WERI-Rb-1 (cell line): Measurements from ENCODE around the gene RFC3.

ENCODE experiments used
- DNase-seq: peaks from one replicate; pipeline ENCODE4 v3.0.0-alpha.2; 2020
- H3K27ac ChIP-seq: fragments of 250-450 bp; sonication (Bioruptor Pico); 2 replicates; pipeline ENCODE4 v1.5.1; 2020; ENCODE audit warnings: mild to moderate bottlenecking, moderate library complexity
- H3K27me3 ChIP-seq: fragments of 250-450 bp; sonication (Bioruptor Pico); 2 replicates; pipeline ENCODE4 v1.5.1; 2021; ENCODE audit warnings: mild to moderate bottlenecking, low read depth, moderate library complexity; ENCODE audit not compliant: insufficient read depth, severe bottlenecking
- H3K36me3 ChIP-seq: fragments of 250-450 bp; sonication (Bioruptor Pico); 2 replicates; pipeline ENCODE4 v1.5.1; 2020; ENCODE audit warnings: mild to moderate bottlenecking, moderate library complexity
- H3K4me3 ChIP-seq: 2 replicates; pipeline ENCODE4 v1.5.1; 2011; ENCODE audit warnings: low read depth, mild to moderate bottlenecking, control low read depth, low read length
- H3K9me3 ChIP-seq: fragments of 250-450 bp; sonication (Bioruptor Pico); 2 replicates; pipeline ENCODE4 v1.5.1; 2021; ENCODE audit warnings: mild to moderate bottlenecking, moderate library complexity; ENCODE audit not compliant: severe bottlenecking
- TF ChIP-seq, protein P1 (sequence below): IDR thresholded peaks from 2 replicates; pipeline ENCODE4 v1.5.1; 2011; ENCODE audit warnings: low read depth, mild to moderate bottlenecking, control low read depth, inconsistent platforms, low read length

RFC3 gene

DNA sequence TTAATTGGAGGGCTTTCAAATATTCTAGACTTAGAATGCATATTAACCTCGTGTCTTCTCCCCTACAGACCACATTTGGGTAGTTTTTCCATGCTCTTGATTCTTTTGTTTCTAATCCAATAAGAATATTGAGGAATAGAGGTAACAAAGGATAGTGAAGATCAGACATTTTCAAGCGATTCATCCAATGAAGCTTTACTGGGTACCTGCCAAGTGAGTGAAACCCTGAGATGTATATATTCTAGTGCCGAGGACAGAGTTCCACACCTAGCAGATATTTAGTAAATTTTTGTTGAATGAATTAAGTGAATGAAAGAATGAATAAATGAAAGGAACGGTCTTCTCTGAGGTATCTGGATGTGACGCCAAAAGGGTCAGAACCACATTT, 442 bp upstream of the RFC3 start:
- H3K9me3 ChIP-seq, result no peaks in the 10 kb centered on the region
- TF ChIP-seq, protein P1, sequence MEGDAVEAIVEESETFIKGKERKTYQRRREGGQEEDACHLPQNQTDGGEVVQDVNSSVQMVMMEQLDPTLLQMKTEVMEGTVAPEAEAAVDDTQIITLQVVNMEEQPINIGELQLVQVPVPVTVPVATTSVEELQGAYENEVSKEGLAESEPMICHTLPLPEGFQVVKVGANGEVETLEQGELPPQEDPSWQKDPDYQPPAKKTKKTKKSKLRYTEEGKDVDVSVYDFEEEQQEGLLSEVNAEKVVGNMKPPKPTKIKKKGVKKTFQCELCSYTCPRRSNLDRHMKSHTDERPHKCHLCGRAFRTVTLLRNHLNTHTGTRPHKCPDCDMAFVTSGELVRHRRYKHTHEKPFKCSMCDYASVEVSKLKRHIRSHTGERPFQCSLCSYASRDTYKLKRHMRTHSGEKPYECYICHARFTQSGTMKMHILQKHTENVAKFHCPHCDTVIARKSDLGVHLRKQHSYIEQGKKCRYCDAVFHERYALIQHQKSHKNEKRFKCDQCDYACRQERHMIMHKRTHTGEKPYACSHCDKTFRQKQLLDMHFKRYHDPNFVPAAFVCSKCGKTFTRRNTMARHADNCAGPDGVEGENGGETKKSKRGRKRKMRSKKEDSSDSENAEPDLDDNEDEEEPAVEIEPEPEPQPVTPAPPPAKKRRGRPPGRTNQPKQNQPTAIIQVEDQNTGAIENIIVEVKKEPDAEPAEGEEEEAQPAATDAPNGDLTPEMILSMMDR, result no peak
- peaks cover 24% of the 10 kb centered on the region for H3K36me3 ChIP-seq
- no peaks in the 10 kb centered on the region for H3K27me3 ChIP-seq
- peak overlapping the region; percentile 89 for H3K4me3 ChIP-seq
- peak overlapping the region; percentile 92 for H3K27ac ChIP-seq
- no peak for DNase-seq

DNA sequence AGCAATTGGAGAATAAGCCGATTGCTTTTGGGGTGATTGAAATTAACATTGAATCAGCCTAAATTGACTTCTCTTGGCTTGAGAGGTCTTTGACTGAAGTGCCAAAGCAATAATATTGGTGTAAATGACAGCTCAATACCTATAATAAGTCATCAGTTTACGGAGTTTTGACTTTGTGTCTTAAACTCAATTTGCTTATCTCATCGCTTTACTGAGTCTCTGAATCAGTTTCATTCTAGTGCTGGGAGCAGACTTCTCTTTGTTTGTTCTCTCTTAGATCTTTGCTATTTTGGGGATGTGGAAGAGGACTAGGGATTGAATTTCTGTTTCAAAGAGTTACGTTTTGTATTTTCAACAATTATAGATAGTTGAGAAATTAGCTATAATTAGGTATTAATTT, 7.1 kb downstream of the RFC3 start:
- Histone ChIP-seq H3K36me3 (peaks cover 77% of the 10 kb centered on the region), H3K27me3 (no peaks in the 10 kb centered on the region), H3K27ac (no peak overlapping the region), H3K4me3 (no peak overlapping the region), H3K9me3 (no peaks in the 10 kb centered on the region)
- no peak for DNase-seq
- TF ChIP-seq, protein P1, result no peak

DNA sequence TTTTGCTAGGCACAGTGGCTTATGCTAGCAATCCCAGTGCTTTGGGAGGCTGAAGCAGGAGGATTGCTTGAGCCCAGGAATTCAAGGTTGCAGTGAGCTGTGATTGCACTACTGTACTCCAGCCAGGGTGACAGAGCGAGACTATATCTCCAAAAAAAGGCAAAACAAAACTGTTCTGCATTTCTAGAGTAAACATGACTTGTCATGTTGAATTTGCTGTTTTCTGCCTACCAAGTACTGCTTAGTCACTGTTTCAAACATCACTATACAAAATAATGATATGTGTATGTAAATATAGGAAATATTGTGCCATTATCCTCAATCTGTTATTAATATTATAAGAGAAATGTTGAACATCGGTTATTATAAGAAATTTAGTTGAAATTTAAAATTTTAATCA, 9.2 kb downstream of the RFC3 start:
- Histone ChIP-seq H3K27me3 (no peaks in the 10 kb centered on the region), H3K36me3 (peaks cover 81% of the 10 kb centered on the region), H3K27ac (no peak overlapping the region), H3K9me3 (no peaks in the 10 kb centered on the region), H3K4me3 (no peak overlapping the region)
- DNase-seq, result no peak
- TF ChIP-seq, protein P1, result no peak

DNA sequence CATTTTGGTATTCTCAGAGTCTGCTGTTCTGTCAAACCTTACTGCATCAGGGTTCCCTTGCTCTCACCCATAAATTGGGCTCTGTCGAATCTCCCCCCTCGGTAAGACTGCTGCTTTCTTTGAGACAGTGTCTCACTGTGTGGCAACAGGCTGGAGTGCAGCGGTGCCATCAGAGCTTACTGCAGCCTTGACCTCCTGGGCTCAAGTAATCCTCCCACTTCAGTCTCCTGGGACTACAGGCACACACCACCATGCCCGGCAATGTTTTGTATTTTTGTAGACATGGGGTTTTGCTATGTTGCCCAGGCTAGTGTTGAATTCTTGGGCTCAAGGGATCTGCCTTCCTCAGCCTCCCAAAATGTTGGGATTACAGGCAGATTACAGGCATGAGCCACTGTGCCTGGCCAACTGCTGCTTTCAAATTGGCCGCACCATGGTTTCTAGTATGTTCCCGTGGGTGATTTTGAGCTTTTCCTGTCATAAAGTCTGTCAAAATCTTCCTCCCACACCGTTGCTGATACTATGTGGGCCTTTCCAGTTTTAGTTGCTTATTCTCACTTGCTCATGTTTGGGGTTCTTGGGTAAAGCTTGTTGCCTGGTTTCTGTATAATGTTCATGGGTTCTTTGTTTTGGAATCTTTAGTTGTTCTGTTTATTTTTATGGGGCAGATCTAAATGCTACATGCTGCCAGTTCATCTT, 10.6 kb downstream of the RFC3 start:
- TF ChIP-seq, protein P1, result no peak
- H3K4me3 ChIP-seq, result no peak overlapping the region
- H3K36me3 ChIP-seq, result peaks cover 79% of the 10 kb centered on the region
- H3K27me3 ChIP-seq, result no peaks in the 10 kb centered on the region
- DNase-seq, result no peak
- no peaks in the 10 kb centered on the region for H3K9me3 ChIP-seq
- H3K27ac ChIP-seq, result no peak overlapping the region

DNA sequence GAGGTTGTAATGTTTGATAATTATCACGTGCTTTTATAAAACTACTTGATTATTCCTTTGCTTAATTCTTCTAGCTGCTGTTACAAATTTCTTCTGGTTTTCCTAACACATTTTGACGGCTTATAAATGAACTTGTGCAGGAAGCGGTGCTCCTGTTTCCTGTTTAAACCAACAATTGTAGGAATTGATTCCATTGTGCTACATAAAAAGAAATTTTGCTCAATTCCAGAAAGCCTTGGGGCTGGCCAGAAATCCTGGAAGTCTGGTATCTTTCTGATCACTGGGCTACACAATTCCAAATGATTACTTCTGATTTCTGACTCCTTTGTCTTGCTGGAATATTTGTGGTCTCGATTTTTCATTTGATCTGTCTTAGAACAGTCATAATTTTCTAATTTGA, 14.9 kb downstream of the RFC3 start:
- Histone ChIP-seq H3K27ac (no peak overlapping the region), H3K4me3 (no peak overlapping the region), H3K36me3 (peaks cover 78% of the 10 kb centered on the region), H3K27me3 (no peaks in the 10 kb centered on the region), H3K9me3 (no peaks in the 10 kb centered on the region)
- no peak for DNase-seq
- TF ChIP-seq, protein P1, result no peak

DNA sequence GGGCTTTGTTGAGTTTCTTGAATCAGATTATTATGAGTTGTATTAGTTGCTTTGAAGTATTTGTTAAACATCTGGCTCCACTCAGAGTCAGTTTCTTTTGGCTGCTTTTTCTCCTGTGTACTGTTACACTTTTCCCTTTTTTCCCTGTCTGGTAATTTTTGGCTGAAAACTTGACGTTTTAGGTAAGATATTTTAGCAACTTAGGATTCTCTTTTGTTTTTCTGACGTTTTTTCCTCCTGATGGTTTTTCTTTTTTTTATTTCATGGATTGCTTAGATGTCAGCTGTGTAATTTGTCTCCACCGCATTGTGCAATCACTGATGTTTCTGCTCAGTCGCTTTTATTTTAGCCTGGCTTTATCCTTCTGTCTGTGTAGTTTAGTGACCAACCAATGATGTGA, 20.7 kb downstream of the RFC3 start:
- Histone ChIP-seq H3K4me3 (no peak overlapping the region), H3K27ac (no peak overlapping the region), H3K36me3 (peaks cover 32% of the 10 kb centered on the region), H3K9me3 (no peaks in the 10 kb centered on the region), H3K27me3 (no peaks in the 10 kb centered on the region)
- TF ChIP-seq, protein P1, result no peak
- no peak for DNase-seq
